Stimulated activated CD8-positive, alpha-beta memory T cell treated with anti-CD3 and anti-CD28 coated beads, Interleukin-4, amount 100 ng/mL, for 1 hour (primary cell): ENCODE results near the gene BSND.

Experiments
- DNase-seq, 2 donors: peaks; one replicate each; pipeline ENCODE4 v3.0.0-alpha.2; 2020; ENCODE audit warnings: low read depth in 2 of 2, low spot score in 1 of 2

BSND gene

GRCh38 chr1:54990916-54991315 lies 7.8 kb upstream of the BSND start:
- DNase-seq, result no peak

- DNase-seq, result no peak
These were observed 6.8 kb upstream of the BSND start for GRCh38 chr1:54991939-54992338.

GRCh38 chr1:54993140-54993539 lies 5.6 kb upstream of the BSND start:
- no peak for DNase-seq

DNA sequence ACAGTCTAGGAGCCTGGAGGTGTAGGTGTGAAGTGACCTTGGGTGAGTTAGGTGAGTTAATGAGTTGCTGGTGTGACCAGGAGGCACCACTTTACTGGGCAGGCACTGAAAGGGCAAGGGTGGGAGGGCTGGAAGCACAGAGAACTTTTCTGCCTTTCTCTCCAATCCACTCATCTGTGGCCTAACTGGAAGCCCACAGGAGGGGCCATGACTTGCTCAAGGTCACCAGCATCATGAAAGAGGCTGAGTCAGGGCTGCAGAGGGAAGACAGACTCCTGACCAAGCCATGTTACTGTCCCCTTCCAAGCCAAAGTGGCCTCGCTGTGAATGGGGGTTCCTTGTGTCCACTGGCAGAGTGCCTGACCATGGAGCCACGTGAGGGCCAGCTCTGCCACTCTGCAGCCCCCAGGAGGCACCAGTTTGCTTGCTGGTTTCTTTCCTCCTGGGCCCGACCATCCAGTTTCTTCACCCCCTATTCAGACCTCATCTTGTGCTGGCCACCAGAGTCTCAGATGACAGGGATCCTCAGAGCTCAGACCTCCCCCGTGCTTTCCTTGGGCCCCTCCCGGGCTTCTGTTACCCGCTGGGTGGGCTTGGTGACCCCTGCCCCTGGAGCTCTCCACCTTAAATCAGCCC lies 4.3 kb upstream of the BSND start:
- DNase-seq, result no peak

GRCh38 chr1:54995013-54995760 lies 3.5 kb upstream of the BSND start:
- DNase-seq, result no peak

DNA sequence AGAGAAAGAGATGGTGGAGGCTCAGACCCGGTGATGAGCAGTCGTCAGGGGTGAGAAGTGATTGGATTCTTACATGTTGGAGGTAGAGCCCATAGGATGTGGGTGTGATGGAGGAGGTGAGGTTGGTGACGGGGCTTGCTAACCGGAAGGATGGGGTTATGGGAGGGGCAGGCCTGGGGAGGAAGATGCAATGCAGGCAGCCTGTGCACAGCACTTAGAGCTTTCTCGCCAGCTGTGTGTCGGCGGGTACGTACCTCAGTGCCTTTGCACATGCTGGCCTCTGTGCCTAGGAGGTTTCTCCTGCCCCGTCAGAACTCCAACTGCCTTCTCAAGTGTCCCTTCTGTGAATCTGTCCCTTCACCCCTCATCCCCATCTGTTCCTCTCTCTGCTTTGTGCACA lies 2.9 kb upstream of the BSND start:
- DNase-seq, result peak in 1 of 2 donors; percentile 7

- DNase-seq, result peak; percentile 44 to 63
These were observed 2.3 kb upstream of the BSND start for GRCh38 chr1:54996359-54996868.

- no peak for DNase-seq
These were observed 1.6 kb upstream of the BSND start for GRCh38 chr1:54996869-54997710.

GRCh38 chr1:54997711-54997986 lies 1.1 kb upstream of the BSND start:
- DNase-seq, result no peak

- DNase-seq, result no peak
These were observed 633 bp upstream of the BSND start for GRCh38 chr1:54998100-54998499.

DNA sequence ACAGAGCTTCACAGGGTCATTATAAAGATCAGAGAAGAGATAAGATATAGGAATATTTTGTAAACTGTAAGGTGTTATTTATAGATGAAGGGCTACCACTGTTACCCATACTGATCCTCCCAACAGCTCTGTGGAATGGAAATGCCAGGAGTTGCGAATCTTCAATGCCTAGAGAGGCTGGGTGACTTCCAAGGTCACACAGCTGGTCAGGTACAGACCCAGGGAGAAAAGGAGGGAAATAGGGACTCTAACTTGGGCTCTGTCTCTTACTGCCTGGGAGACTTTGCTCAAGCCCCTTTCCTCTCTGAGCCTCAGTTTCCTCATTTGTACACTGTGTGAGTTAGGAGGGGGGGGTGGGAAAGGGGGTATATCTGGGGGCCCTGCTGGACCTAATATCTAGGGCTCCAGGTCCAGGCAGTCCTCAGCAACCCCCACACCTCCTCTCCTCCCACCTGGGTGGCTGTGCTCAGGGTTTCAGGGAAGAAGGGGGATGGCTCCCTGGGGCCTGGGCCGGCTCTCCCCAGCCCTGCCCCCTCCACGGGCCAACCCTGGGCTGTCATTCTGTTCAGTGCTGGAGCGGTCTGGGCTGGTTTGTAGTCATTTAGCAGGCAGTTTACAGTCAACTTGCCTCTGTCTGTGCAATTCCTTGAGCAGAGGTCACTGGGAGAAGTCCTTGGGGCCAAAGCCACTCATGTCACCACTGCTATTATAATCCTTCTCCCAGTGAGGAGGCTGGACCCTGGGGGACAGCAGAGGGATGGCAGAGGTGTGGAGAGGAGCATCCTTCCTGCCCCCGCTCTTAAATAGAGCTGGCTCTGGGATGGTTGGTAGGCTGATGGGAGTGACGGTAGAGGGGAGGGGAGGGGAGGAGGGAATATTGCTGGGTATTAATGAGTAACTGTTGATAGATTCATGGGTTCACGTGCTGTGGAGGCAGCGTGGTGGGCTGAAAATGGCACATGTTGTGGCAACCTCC lies 1.7 kb downstream of the BSND start:
- DNase-seq, result no peak

GRCh38 chr1:55001311-55001710 lies 2.6 kb downstream of the BSND start:
- no peak for DNase-seq

GRCh38 chr1:55002686-55003085 lies 4.0 kb downstream of the BSND start:
- no peak for DNase-seq

- no peak for DNase-seq
These were observed 6.8 kb downstream of the BSND start for GRCh38 chr1:55005351-55006140.

- DNase-seq, result no peak
These were observed 8.2 kb downstream of the BSND start for GRCh38 chr1:55006931-55007330.

- no peak for DNase-seq
These were observed 8.9 kb downstream of the BSND start for GRCh38 chr1:55007625-55008024.

GRCh38 chr1:55010194-55010886 lies 11.6 kb downstream of the BSND start:
- DNase-seq, result no peak

DNA sequence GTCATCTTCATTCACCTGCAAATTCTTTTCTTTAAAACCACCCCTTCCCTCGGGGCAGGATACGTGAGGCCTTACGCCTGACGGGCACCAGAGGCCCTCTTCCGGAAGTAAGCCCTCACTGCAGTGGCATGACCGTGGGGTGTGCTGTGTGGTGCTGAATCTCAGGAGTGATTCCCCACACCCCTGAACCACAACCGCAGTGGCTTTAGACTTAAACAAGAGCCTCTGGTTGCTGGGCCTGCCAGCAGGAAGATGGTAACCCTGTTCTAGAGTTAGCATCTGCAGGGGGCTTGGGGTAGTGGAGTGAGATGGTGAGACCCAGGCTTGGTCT lies 12.1 kb downstream of the BSND start:
- DNase-seq, result no peak

DNA sequence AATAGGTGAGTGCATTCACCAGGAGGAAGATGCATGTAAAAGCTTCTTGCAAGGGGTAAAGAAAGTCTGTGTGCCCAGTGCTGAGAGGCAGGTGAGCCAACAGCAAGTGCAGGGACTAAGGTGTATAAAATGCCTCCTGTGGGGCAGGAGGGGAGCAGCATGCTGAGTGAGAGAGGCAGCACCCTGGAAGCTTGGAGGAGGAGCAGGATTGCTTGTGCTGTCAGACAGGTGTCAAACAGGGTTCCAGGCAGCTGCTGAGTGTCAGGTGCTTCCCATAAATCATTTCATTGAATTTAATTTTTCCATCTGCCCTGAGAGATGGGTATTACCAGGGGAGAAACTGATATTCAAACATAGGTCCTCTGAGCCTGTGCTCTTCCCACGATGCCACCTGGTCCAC lies 13.9 kb downstream of the BSND start:
- no peak for DNase-seq

- no peak for DNase-seq
These were observed 16.4 kb downstream of the BSND start for GRCh38 chr1:55015123-55015522.
